ENCODE results near the gene SMIM38.

SMIM38 gene

GRCh38 chr11:69180726-69181125 is 25.0 kb downstream of the SMIM38 start:
- DNase-seq (ENCODE audit: low read depth), result no peak

GRCh38 chr11:69183613-69184012 is 27.9 kb downstream of the SMIM38 start:
- no peak for DNase-seq (ENCODE audit: low read depth)

GRCh38 chr11:69186316-69187260 is 30.9 kb downstream of the SMIM38 start:
- no peak for DNase-seq (ENCODE audit: low read depth)

- DNase-seq (ENCODE audit: low read depth), result no peak
Observed at GRCh38 chr11:69187540-69188065, 31.9 kb downstream of the SMIM38 start.

GRCh38 chr11:69189059-69189458 is 33.3 kb downstream of the SMIM38 start:
- no peak for DNase-seq (ENCODE audit: low read depth)

GRCh38 chr11:69190796-69191536 is 35.2 kb downstream of the SMIM38 start:
- no peak for DNase-seq (ENCODE audit: low read depth)

- DNase-seq (ENCODE audit: low read depth), result no peak
Observed at GRCh38 chr11:69192301-69192721, 36.6 kb downstream of the SMIM38 start.

- DNase-seq (ENCODE audit: low read depth), result no peak
Observed at GRCh38 chr11:69193151-69193550, 37.4 kb downstream of the SMIM38 start.

- no peak for DNase-seq (ENCODE audit: low read depth)
Observed at GRCh38 chr11:69193629-69194028, 37.9 kb downstream of the SMIM38 start.

- no peak for DNase-seq (ENCODE audit: low read depth)
Observed at GRCh38 chr11:69194396-69194795, 38.7 kb downstream of the SMIM38 start.

GRCh38 chr11:69194956-69195355 is 39.2 kb downstream of the SMIM38 start:
- no peak for DNase-seq (ENCODE audit: low read depth)

- no peak for DNase-seq (ENCODE audit: low read depth)
Observed at GRCh38 chr11:69195824-69196782, 40.4 kb downstream of the SMIM38 start.

- no peak for DNase-seq (ENCODE audit: low read depth)
Observed at GRCh38 chr11:69196783-69197169, 41.0 kb downstream of the SMIM38 start.

- no peak for DNase-seq (ENCODE audit: low read depth)
Observed at GRCh38 chr11:69198891-69199582, 43.3 kb downstream of the SMIM38 start.

GRCh38 chr11:69199583-69200315 is 44.0 kb downstream of the SMIM38 start:
- no peak for DNase-seq (ENCODE audit: low read depth)

GRCh38 chr11:69200331-69201065 is 44.8 kb downstream of the SMIM38 start:
- no peak for DNase-seq (ENCODE audit: low read depth)

GRCh38 chr11:69201066-69201365 is 45.3 kb downstream of the SMIM38 start:
- DNase-seq (ENCODE audit: low read depth), result no peak

- DNase-seq (ENCODE audit: low read depth), result no peak
Observed at GRCh38 chr11:69201764-69202370, 46.1 kb downstream of the SMIM38 start.

GRCh38 chr11:69202511-69203221 is 46.9 kb downstream of the SMIM38 start:
- no peak for DNase-seq (ENCODE audit: low read depth)

Data from stimulated activated CD8-positive, alpha-beta memory T cell treated with anti-CD3 and anti-CD28 coated beads, Interleukin-7, amount 100 ng/mL, for 24 hours (primary cell).